IMR-90 (cell line): ENCODE data around the gene IER3. TPM values are rescaled to one million over a fixed set of nuclear protein-coding genes. Genes with fewer than 3 reads are reported as not detected.
"Not testable (repeated sequence)": the region's sequence is repeated elsewhere in the genome, so short reads cannot be mapped to it uniquely, and the experiment has no call there.

Experiments used
- ATAC-seq: fragments of 200-7000 bp; cut with Tn5 transposase; 2 replicates; pipeline ENCODE4 v1.9.1; 2020; ENCODE audit warnings: low read depth, mild to moderate bottlenecking, moderate library complexity
- BruUV-seq: library from RNA; stranded (reverse); fragments of 400-500 nt; replicated peaks from 2 replicates; lab custom pipeline; 2021; lab: Mats Ljungman, UMichigan
- CTCF ChIA-PET: fragments of 300-600 bp; formaldehyde crosslinking; extraction: SDS; loops from one replicate; lab custom pipeline; 2021; ENCODE audit warnings: antibody characterized with exemption; lab: Yijun Ruan, JAX
- POLR2A ChIA-PET: fragments of 300-600 bp; sonication (Branson Sonifier 250); formaldehyde crosslinking; loops from one replicate; lab custom pipeline; 2022; ENCODE audit warnings: antibody characterized with exemption; ENCODE audit not compliant: unreplicated experiment; lab: Charles Lee
- DNase-seq: peaks from one replicate; pipeline ENCODE4 v3.0.0; 2013
- H2AFZ ChIP-seq: replicated peaks from 2 replicates; pipeline ENCODE3; 2013; ENCODE audit warnings: low read length, mild to moderate bottlenecking; ENCODE audit not compliant: poor library complexity
- H2AK5ac ChIP-seq: 2 replicates; pipeline ENCODE4 v1.6.1; 2013; ENCODE audit warnings: low read depth, low read length, inconsistent platforms
- H2AK9ac ChIP-seq: replicated peaks from 2 replicates; pipeline ENCODE3; 2013; ENCODE audit warnings: mild to moderate bottlenecking, low read depth, low read length, moderate library complexity; ENCODE audit not compliant: poor library complexity
- H2BK120ac ChIP-seq: 2 replicates; pipeline ENCODE4 v1.6.1; 2013; ENCODE audit warnings: low read depth, low read length, inconsistent platforms
- H2BK15ac ChIP-seq: 3 replicates; pipeline ENCODE4 v1.6.1; 2013; ENCODE audit warnings: low read depth, low read length, inconsistent platforms
- H2BK20ac ChIP-seq: 2 replicates; pipeline ENCODE4 v1.6.1; 2013; ENCODE audit warnings: low read depth, mild to moderate bottlenecking, inconsistent platforms, low read length, moderate library complexity
- H2BK5ac ChIP-seq: 2 replicates; pipeline ENCODE4 v1.6.1; 2013; ENCODE audit warnings: mild to moderate bottlenecking, low read depth, low read length, inconsistent platforms; ENCODE audit not compliant: poor library complexity, severe bottlenecking
- H3K14ac ChIP-seq: replicated peaks from 2 replicates; pipeline ENCODE4 v1.6.1; 2013; ENCODE audit warnings: low read depth, low read length, inconsistent platforms
- H3K18ac ChIP-seq: 2 replicates; pipeline ENCODE4 v1.6.1; 2013; ENCODE audit warnings: low read depth, low read length, control low read depth
- H3K23ac ChIP-seq: 2 replicates; pipeline ENCODE4 v1.6.1; 2013; ENCODE audit warnings: low read depth, low read length, inconsistent platforms
- H3K27ac ChIP-seq: 2 replicates; pipeline ENCODE4 v1.5.1; 2013; ENCODE audit warnings: mild to moderate bottlenecking, control low read depth, low read length; ENCODE audit not compliant: insufficient read depth
- H3K27me3 ChIP-seq: 2 replicates; pipeline ENCODE4 v1.6.1; 2013; ENCODE audit warnings: low read length; ENCODE audit not compliant: control insufficient read depth, insufficient read depth
- H3K36me3 ChIP-seq: 2 replicates; pipeline ENCODE4 v1.6.1; 2013; ENCODE audit warnings: low read length, mixed read lengths; ENCODE audit not compliant: control insufficient read depth, insufficient read depth
- H3K4ac ChIP-seq: 2 replicates; pipeline ENCODE4 v1.6.1; 2013; ENCODE audit warnings: low read depth, low read length, inconsistent platforms
- H3K4me1 ChIP-seq: 2 replicates; pipeline ENCODE4 v1.6.1; 2013; ENCODE audit warnings: low read length, mixed read lengths; ENCODE audit not compliant: control insufficient read depth, insufficient read depth
- H3K4me2 ChIP-seq: 2 replicates; pipeline ENCODE4 v1.6.1; 2013; ENCODE audit warnings: low read depth, mild to moderate bottlenecking, control low read depth, low read length, moderate library complexity
- H3K4me3 ChIP-seq: 2 replicates; pipeline ENCODE4 v1.5.1; 2013; ENCODE audit warnings: low read depth, mild to moderate bottlenecking, control low read depth, low read length, moderate library complexity; ENCODE audit not compliant: insufficient read depth
- H3K56ac ChIP-seq: 2 replicates; pipeline ENCODE4 v1.6.1; 2013; ENCODE audit warnings: low read length, inconsistent platforms; ENCODE audit not compliant: insufficient read depth; ENCODE audit errors: extremely low read depth
- H3K79me1 ChIP-seq, 2 experiments: 2 replicates each; pipeline ENCODE4 v1.6.1; 2013; ENCODE audit warnings: low read length in 2 of 2, inconsistent platforms in 1 of 2, low read depth in 1 of 2
- H3K9ac ChIP-seq: 2 replicates; pipeline ENCODE4 v1.6.1; 2013; ENCODE audit warnings: low read depth, low read length, control low read depth
- H3K9me1 ChIP-seq: 2 replicates; pipeline ENCODE4 v1.6.1; 2013; ENCODE audit warnings: low read length, inconsistent platforms; ENCODE audit not compliant: insufficient read depth
- H3K9me3 ChIP-seq: 2 replicates; pipeline ENCODE4 v1.6.1; 2013; ENCODE audit warnings: low read length; ENCODE audit not compliant: control insufficient read depth, insufficient read depth
- H4K20me1 ChIP-seq: 2 replicates; pipeline ENCODE4 v1.6.1; 2013; ENCODE audit warnings: low read length, inconsistent platforms; ENCODE audit not compliant: insufficient read depth
- H4K5ac ChIP-seq: 2 replicates; pipeline ENCODE4 v1.6.1; 2013; ENCODE audit warnings: mild to moderate bottlenecking, low read depth, low read length, control low read depth
- H4K8ac ChIP-seq, 2 experiments: 2 replicates each; pipeline ENCODE4 v1.6.1; 2013; ENCODE audit warnings: low read depth in 2 of 2, low read length in 2 of 2, control low read depth in 1 of 2, inconsistent platforms in 1 of 2
- H4K91ac ChIP-seq: 2 replicates; pipeline ENCODE4 v1.6.1; 2013; ENCODE audit warnings: low read depth, low read length, inconsistent platforms; ENCODE audit not compliant: insufficient read depth
- CHD1 ChIP-seq: IDR thresholded peaks from 2 replicates; pipeline ENCODE4 v1.6.1; 2012; ENCODE audit warnings: low read depth, low read length, improper control_type of control experiment
- POLR2A ChIP-seq: IDR thresholded peaks from 2 replicates; pipeline ENCODE4 v1.6.1; 2012; ENCODE audit warnings: mild to moderate bottlenecking, low read depth, low read length
- WGBS, 2 experiments: methylation state at CpG; one replicate each; pipeline versions ENCODE4 v1.1.5 to v1.1.7; 2013; ENCODE audit warnings: missing lambda C conversion rate in 2 of 2; ENCODE audit not compliant: insufficient read length in 1 of 2; ENCODE audit errors: extremely low coverage in 2 of 2; 5-methylcytosine and 5-hydroxymethylcytosine counted together
- dilution Hi-C: fragments of 300-500 bp; cut with HindIII; formaldehyde crosslinking; loops from one replicate; pipeline ENCODE4 v1.14.3; 2018; ENCODE audit warnings: low sequenced_read_pairs; ENCODE audit not compliant: unreplicated experiment
- in situ Hi-C: fragments of 300-500 bp; cut with MboI; formaldehyde crosslinking; loops from 3 replicates; pipeline ENCODE4 v1.14.3; 2019; ENCODE audit warnings: low sequenced_read_pairs, inconsistent platforms, mixed read lengths
- intact Hi-C: fragments of 100-400 bp; cut with micrococcal nuclease; formaldehyde crosslinking; loops from 2 replicates; pipeline ENCODE4 v1.10.0; 2022
- polyA plus RNA-seq, 3 experiments: library from polyadenylated mRNA; depleted of rRNA; stranded (reverse); fragments of >200 nt; gene quantifications; 2 replicates each; pipeline ENCODE4 v1.2.3, GENCODE V29; 2012; ENCODE audit warnings: low replicate concordance in 1 of 3
- total RNA-seq: library from RNA; depleted of rRNA; stranded (reverse); fragments of >200 nt; gene quantifications from 2 replicates; pipeline ENCODE4 v1.2.3, GENCODE V29; 2012

Gene IER3
- total and polyA plus RNA-seq, 2 of the 4 experiments (the other 2 are of a cell fraction): 38.4 to 159 TPM

DNA sequence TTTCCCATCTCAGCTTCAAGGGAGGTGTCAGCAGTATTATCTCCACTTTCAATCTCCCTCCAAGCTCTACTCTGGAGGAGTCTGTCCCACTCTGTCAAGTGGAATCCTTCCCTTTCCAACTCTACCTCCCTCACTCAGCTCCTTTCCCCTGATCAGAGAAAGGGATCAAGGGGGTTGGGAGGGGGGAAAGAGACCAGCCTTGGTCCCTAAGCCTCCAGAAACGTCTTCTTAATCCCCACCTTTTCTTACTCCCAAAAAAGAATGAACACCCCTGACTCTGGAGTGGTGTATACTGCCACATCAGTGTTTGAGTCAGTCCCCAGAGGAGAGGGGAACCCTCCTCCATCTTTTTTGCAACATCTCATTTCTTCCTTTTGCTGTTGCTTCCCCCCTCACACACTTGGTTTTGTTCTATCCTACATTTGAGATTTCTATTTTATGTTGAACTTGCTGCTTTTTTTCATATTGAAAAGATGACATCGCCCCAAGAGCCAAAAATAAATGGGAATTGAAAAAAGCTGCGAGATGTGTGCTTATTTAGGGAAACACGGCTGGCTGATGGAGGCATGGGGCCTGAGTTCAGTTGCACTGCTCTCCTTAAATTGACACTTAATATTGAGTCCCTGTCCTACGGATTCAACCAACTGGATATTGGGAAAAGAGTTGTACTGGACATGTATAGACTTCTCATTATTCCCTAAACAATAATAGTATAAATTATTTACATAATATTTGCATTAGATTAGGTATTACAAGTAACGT, 19.3 kb downstream of the IER3 start:
- Histone ChIP-seq H2AK9ac (no peak overlapping the region), H4K8ac (no peak overlapping the region), H2BK5ac (peak overlapping the region; percentile 40), H2AFZ (no peak overlapping the region), H3K9me3 (no peaks in the 10 kb centered on the region), H3K79me1 (peaks cover 16 to 28% of the 10 kb centered on the region in 2 experiments; a peak in 3 of 4 replicates), H3K27ac (no peak overlapping the region), H3K18ac (no peak overlapping the region), H3K14ac (no peak overlapping the region), H2BK20ac (no peak overlapping the region), H3K4me3 (no peak overlapping the region), H3K9ac (no peak overlapping the region), H4K20me1 (peaks cover 62% of the 10 kb centered on the region), H2AK5ac (no peak overlapping the region), H3K23ac (peak overlapping the region; percentile 69; the same call in 1 of the 2 replicates), H2BK120ac (no peak overlapping the region), H4K91ac (no peak overlapping the region), H3K36me3 (peaks cover 56% of the 10 kb centered on the region), H3K4ac (no peak overlapping the region), H3K56ac (no peak overlapping the region), H3K27me3 (no peaks in the 10 kb centered on the region), H3K9me1 (peaks cover 6% of the 10 kb centered on the region; the same call in 1 of the 2 replicates), H2BK15ac (no peak overlapping the region), H3K4me1 (peaks cover 2% of the 10 kb centered on the region), H3K4me2 (no peak overlapping the region), H4K5ac (no peak overlapping the region)
- intact Hi-C loops: no loop called here
- dilution Hi-C loops: no loop called here
- ATAC-seq: no peak
- in situ Hi-C loops: loop anchor here (5.0 kb wide), 1 partner anchor 43 kb away; no protein-coding TSS in a partner anchor
- ChIA-PET POLR2A (no interaction called here), CTCF (no interaction called here)
- TF ChIP-seq CHD1 (no peak), POLR2A (peak; percentile 28; the same call in 1 of the 2 replicates)
- no CpG with 5 or more reads among the region's 6 CpGs for WGBS, 2 experiments
- peak; percentile 16 for DNase-seq
- BruUV-seq: no TSS peak

DNA sequence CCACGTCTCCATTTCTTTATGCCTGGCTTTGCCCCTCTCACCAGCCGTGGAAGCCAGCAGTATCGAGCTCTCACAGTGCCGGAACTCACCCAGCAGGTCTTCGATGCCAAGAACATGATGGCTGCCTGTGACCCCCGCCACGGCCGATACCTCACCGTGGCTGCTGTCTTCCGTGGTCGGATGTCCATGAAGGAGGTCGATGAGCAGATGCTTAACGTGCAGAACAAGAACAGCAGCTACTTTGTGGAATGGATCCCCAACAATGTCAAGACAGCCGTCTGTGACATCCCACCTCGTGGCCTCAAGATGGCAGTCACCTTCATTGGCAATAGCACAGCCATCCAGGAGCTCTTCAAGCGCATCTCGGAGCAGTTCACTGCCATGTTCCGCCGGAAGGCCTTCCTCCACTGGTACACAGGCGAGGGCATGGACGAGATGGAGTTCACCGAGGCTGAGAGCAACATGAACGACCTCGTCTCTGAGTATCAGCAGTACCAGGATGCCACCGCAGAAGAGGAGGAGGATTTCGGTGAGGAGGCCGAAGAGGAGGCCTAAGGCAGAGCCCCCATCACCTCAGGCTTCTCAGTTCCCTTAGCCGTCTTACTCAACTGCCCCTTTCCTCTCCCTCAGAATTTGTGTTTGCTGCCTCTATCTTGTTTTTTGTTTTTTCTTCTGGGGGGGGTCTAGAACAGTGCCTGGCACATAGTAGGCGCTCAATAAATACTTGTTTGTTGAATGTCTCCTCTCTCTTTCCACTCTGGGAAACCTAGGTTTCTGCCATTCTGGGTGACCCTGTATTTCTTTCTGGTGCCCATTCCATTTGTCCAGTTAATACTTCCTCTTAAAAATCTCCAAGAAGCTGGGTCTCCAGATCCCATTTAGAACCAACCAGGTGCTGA, 20.3 kb downstream of the IER3 start:
- intact Hi-C loops: not testable (repeated sequence)
- CTCF ChIA-PET: interaction anchor here (0.9 to 1.4 kb wide), 3 partner anchors 10 to 45 kb away, joined by 3 to 8 read pairs (median 3); no protein-coding TSS in a partner anchor

More for the DNA sequence above, 20.3 kb downstream of the IER3 start:
- H2BK20ac ChIP-seq, H4K91ac ChIP-seq, H2BK5ac ChIP-seq, H3K4me1 ChIP-seq, H2AFZ ChIP-seq, ATAC-seq, H4K8ac ChIP-seq, H3K56ac ChIP-seq, POLR2A ChIA-PET, DNase-seq, H3K23ac ChIP-seq, H3K9me3 ChIP-seq, H2AK5ac ChIP-seq, H3K9ac ChIP-seq, H3K14ac ChIP-seq, dilution Hi-C loops, H4K5ac ChIP-seq, H3K18ac ChIP-seq, H2BK120ac ChIP-seq, H3K4me2 ChIP-seq, H2AK9ac ChIP-seq, H3K27me3 ChIP-seq, H3K9me1 ChIP-seq, H3K27ac ChIP-seq, H2BK15ac ChIP-seq, H3K4ac ChIP-seq, H3K4me3 ChIP-seq: not testable (repeated sequence)
- BruUV-seq: TSS peak; percentile 82
- Histone ChIP-seq H4K20me1 (peaks cover 59% of the 10 kb centered on the region), H3K79me1 (peaks cover 8 to 30% of the 10 kb centered on the region in 2 experiments; a peak in 3 of 4 replicates), H3K36me3 (peaks cover 48% of the 10 kb centered on the region)
- in situ Hi-C loops: loop anchor here (5.0 kb wide), 1 partner anchor 42 kb away; no protein-coding TSS in a partner anchor
- 71% methylated on average over 6 of the region's 29 CpGs; no CpG with 5 or more reads in 1 of the 2 experiments for WGBS, 2 experiments
